Ovary (tissue), 9 donors: ENCODE results near the gene TMEM272. TPM values are rescaled to one million over a fixed set of nuclear protein-coding genes. Genes with fewer than 3 reads are reported as not detected.

Source experiments
- DNase-seq, 5 donors: peaks; one replicate each; pipeline ENCODE4 v3.0.0-alpha.2; 2019 to 2020
- H3K27ac ChIP-seq, 2 donors: fragments of 200-600 bp; one replicate each; pipeline versions ENCODE4 v1.5.1 to v1.8.0; 2019 to 2022
- H3K27me3 ChIP-seq: fragments of 200-600 bp; one replicate; pipeline ENCODE4 v1.8.0; 2022
- H3K36me3 ChIP-seq: fragments of 200-600 bp; sonication (generic); one replicate; pipeline ENCODE4 v1.5.1; 2019
- H3K4me1 ChIP-seq: one replicate; pipeline ENCODE4 v1.8.1; 2013; ENCODE audit warnings: mild to moderate bottlenecking, moderate library complexity; ENCODE audit not compliant: insufficient read depth
- H3K4me3 ChIP-seq: fragments of 200-600 bp; sonication (generic); one replicate; pipeline ENCODE4 v1.5.1; 2017
- H3K9me3 ChIP-seq, 2 donors: fragments of 200-600 bp in 1 of 2; sonication (generic) in 1 of 2; one replicate each; pipeline versions ENCODE4 v1.5.1 to v1.8.1; 2013 to 2019; ENCODE audit warnings: mild to moderate bottlenecking in 1 of 2, moderate library complexity in 1 of 2
- CTCF ChIP-seq, 3 donors: fragments of 450-650 bp in 2 of 3; fragments of 200-600 bp in 1 of 3; IDR thresholded peaks; one replicate each; pipeline versions ENCODE4 v1.5.1 to v1.8.0; 2016 to 2022; ENCODE audit warnings: antibody characterized with exemption in 3 of 3, mild to moderate bottlenecking in 1 of 3
- EP300 ChIP-seq: sonication (generic); formaldehyde crosslinking; IDR thresholded peaks from one replicate; pipeline ENCODE4 v1.6.1; 2017; ENCODE audit warnings: antibody characterized with exemption
- POLR2A ChIP-seq: fragments of 450-650 bp; IDR thresholded peaks from one replicate; pipeline ENCODE4 v1.6.1; 2017; ENCODE audit warnings: antibody characterized with exemption, mild to moderate bottlenecking, moderate library complexity
- WGBS, 3 donors: extraction: QIAGEN DNeasy Blood & Tissue Kit in 1 of 3; methylation state at CpG; one replicate each; pipeline versions ENCODE4 v1.1.5 to v1.1.7; 2013 to 2017; 5-methylcytosine and 5-hydroxymethylcytosine counted together
- intact Hi-C, 4 donors: fragments of 100-400 bp; cut with DNase I; formaldehyde crosslinking; loops; one replicate each; pipeline versions ENCODE4 v1.11.0 to v1.15.1; 2022 to 2023
- polyA plus RNA-seq, 2 donors: library from polyadenylated mRNA; stranded (reverse); fragments of 200-250 nt in 1 of 2; fragments of 350-450 nt in 1 of 2; fragmentation: Illumina TruSeq in 1 of 2; extraction: RNeasy Lipid Tissue Mini Kit (QIAGEN cat#74804) in 1 of 2; gene quantifications; one replicate each; pipeline ENCODE4 v1.2.3, GENCODE V29; 2013 to 2014
- total RNA-seq, 7 donors: library from RNA; depleted of rRNA in 2 of 7; stranded (reverse); fragments of >200 nt in 2 of 7; fragmentation: NEBNext Ultra II Directional in 3 of 7; extraction: Animal tissue kit (Norgen Biotek cat#: 25700) in 3 of 7; gene quantifications; one replicate each; pipeline versions ENCODE4 v1.1.0 to v1.2.4, GENCODE V29; 2016 to 2023
- donor health status: DM: no; HTN: no; CAD: no; lungs with moderate emphysema.
- donor health status: DM: no; HTN: no; CAD: no.
- donor health status: Bipolar disorder and iron deficiency.
- donor health status: DM: yes; HTN: yes; CAD: no.
- donor health status: DM: no; HTN: no; CAD: no.
- donor health status: DM: yes; HTN: yes; CAD: no.

Gene TMEM272
- total and polyA plus RNA-seq, 9 donors = 0.05 to 0.28 (median 0.11) TPM; not detected in 2

- Histone ChIP-seq H3K27ac (no peak overlapping the region), H3K27me3 (no peaks in the 10 kb centered on the region), H3K4me3 (no peak overlapping the region), H3K9me3 (no peaks in the 10 kb centered on the region), H3K36me3 (no peaks in the 10 kb centered on the region), H3K4me1 (no peaks in the 10 kb centered on the region)
- intact Hi-C loops = loop anchor here in 2 of 4 donors (10.0 kb wide), 1 partner anchor 313 kb away; the partner anchor contains the start of gene NEK5 (in 2 of the 2)
- no peak for DNase-seq
- TF ChIP-seq POLR2A = no peak
- TF ChIP-seq CTCF (IDR thresholded peaks at IDR 0.05) = no peak
- TF ChIP-seq EP300 = no peak
- WGBS, 3 donors = 49 to 54% (median 51%) methylated on average over 4 of the region's 4 CpGs
Measured at GRCh38 chr13:51811920-51812451, 33.0 kb downstream of the TMEM272 start.

GRCh38 chr13:51811046-51811445, 33.9 kb downstream of the TMEM272 start:
- Histone ChIP-seq H3K36me3 (no peaks in the 10 kb centered on the region), H3K9me3 (no peaks in the 10 kb centered on the region), H3K27me3 (no peaks in the 10 kb centered on the region), H3K4me3 (no peak overlapping the region), H3K27ac (no peak overlapping the region), H3K4me1 (no peaks in the 10 kb centered on the region)
- WGBS, 3 donors = 66 to 69% (median 67%) methylated on average over 12 of the region's 12 CpGs
- TF ChIP-seq EP300 (no peak), CTCF (IDR thresholded peaks at IDR 0.05) (no peak), POLR2A (no peak)
- no peak for DNase-seq
- intact Hi-C loops = loop anchor here in 2 of 4 donors (10.0 kb wide), 1 partner anchor 314 kb away; the partner anchor contains the start of gene NEK5 (in 2 of the 2)

- intact Hi-C loops = loop anchor here in 3 of 4 donors (10.0 kb wide), 3 partner anchors 74 to 354 kb away; partner anchors contain the start of genes WDFY2 (in 3 of the 3) and INTS6 (in 1 of the 3)
- DNase-seq = no peak
- H3K4me1 ChIP-seq = peaks cover 2% of the 10 kb centered on the region
- no peaks in the 10 kb centered on the region for H3K27me3 ChIP-seq
- TF ChIP-seq POLR2A (no peak), CTCF (IDR thresholded peaks at IDR 0.05) (no peak)
- no peak overlapping the region for H3K4me3 ChIP-seq
- no peaks in the 10 kb centered on the region for H3K9me3 ChIP-seq
- no peak overlapping the region for H3K27ac ChIP-seq
- H3K36me3 ChIP-seq = no peaks in the 10 kb centered on the region
Measured at GRCh38 chr13:51808811-51809210, 36.2 kb downstream of the TMEM272 start.

- H3K9me3 ChIP-seq = no peaks in the 10 kb centered on the region
- DNase-seq = no peak
- H3K4me3 ChIP-seq = no peak overlapping the region
- H3K36me3 ChIP-seq = no peaks in the 10 kb centered on the region
- intact Hi-C loops = loop anchor here in 3 of 4 donors (10.0 kb wide), 3 partner anchors 72 to 352 kb away; partner anchors contain the start of genes WDFY2 (in 3 of the 3) and INTS6 (in 1 of the 3)
- no peaks in the 10 kb centered on the region for H3K27me3 ChIP-seq
- H3K4me1 ChIP-seq = peaks cover 10% of the 10 kb centered on the region
- no peak for TF ChIP-seq EP300
- TF ChIP-seq CTCF (IDR thresholded peaks at IDR 0.05) = no peak
- no peak for TF ChIP-seq POLR2A
- WGBS, 3 donors = 66 to 77% (median 66%) methylated on average over 5 of the region's 5 CpGs
- H3K27ac ChIP-seq = no peak overlapping the region
Measured at GRCh38 chr13:51807041-51807440, 37.9 kb downstream of the TMEM272 start.
